T-helper 1 cell (primary cell): ENCODE results near the gene RNF103.
"Not testable (repeated sequence)": the region's sequence is repeated elsewhere in the genome, so short reads cannot be mapped to it uniquely, and the experiment has no call there.

ENCODE experiments used
- DNase-seq, 5 donors: peaks; one replicate each; pipeline ENCODE4 v3.0.0-alpha.2; 2012 to 2020

RNF103 gene

GRCh38 chr2:86624267-86624547 lies 542 bp upstream of the RNF103 start:
- no peak for DNase-seq

DNA sequence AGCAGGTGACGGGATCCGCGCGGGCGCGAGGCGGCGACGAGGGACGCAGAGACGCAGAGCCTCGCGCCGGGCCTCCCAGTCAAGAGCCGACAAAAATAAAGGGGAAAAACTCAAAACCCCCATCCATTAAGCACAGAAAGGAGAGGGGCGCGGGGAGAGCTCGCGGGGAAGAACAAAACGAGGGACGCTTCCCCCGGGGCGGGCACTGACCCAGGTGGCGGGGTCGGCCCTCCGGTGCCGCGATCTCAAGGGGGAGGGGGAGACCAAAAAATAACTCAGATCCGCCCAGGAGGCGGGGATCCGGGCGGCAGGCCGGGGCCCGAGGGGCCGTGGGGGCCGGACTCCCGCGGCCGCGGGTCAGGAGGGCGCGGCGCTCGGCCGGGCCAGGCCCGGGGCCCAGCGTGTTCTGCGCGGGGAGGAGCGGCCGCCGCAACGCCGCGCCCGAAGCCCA lies 597 bp downstream of the RNF103 start:
- peak in 4 of 5 donors; percentile 12 to 37 (median 36) for DNase-seq

DNA sequence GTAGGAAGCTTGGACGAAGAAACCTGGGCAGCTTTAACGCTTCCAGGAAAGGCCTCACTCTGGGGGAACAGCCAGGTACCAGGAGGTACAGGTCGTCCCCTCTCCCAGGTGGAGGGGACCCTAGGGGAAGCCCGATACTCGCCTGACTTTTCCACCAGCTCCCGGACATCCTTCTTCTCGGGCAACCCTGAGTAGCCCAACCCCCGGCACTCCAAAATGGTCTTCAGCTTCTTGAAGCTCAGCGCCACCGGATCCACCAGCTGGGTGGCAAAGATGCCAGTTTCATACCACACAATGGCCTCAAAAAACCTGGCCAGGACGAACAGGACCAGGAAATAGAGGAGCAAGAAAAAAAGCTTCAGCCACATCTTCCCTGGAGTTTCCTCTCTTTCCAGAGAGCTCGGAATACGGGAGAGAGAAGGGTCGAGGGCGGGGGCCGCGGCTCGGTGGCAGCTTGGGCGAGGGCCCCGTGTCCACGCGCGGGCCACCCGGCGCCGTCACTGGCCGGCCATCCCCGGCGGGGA lies 1.1 kb downstream of the RNF103 start:
- peak in 3 of 5 donors; percentile 2 to 26 (median 18) for DNase-seq

GRCh38 chr2:86621280-86621943 lies 2.3 kb downstream of the RNF103 start:
- no peak for DNase-seq

DNA sequence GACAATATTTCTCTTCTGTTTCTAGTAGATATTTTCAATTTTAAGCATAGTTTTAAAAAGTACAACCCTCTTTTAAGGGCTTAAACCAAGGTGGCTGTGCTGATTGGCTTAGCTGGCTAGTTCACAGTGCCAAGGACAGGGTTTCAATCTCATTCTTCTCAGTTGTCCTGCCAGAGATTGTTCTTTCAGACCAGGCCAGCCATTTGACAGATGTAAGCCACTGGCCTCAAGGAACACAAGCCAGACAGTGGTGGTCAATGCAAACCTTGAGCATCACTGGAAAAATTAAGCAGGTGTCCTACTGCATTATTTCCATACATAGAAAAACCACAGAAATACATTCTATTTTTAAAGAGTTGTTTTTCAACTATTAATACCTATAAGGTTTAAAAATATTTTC lies 5.9 kb downstream of the RNF103 start:
- no peak for DNase-seq

DNA sequence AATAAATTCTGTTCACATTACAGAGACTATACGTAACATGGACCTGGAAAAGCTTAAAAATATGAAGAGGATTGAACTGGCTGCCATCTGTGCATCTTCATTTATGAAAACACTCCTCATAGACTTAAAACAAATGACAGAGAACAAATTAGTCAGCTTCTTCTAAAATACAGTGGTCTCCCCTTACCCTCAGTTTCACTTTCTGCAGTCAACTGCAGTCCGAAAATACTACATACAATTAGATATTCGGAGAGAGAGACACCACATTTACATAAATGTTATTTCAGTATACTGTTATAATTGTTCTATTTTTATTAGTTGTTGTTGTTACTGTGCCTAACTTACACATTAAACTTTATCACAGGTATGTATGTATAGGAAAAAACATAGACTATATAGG lies 6.5 kb downstream of the RNF103 start:
- no peak for DNase-seq

DNA sequence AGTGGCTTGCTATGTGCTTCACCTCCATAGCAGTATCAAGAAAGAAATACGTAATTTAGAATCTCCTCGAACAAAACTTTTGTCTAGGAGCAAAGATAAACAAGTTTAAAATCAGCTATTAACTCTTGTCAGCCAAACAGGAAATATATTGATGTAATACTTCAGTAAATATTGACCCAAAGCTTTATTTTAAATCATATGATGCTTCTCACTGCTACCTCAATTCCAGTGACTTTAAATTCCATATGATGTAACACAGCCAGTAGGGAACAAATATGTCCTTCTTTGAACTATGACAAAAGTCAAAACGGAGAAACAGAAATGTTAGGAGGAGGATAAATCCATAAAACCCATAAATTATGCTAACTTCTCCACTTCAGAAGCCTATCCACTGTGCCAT lies 7.2 kb downstream of the RNF103 start:
- no peak for DNase-seq

- no peak for DNase-seq
Observed at GRCh38 chr2:86615596-86615995, 8.1 kb downstream of the RNF103 start.

- DNase-seq: no peak
Observed at GRCh38 chr2:86613515-86613914, 10.2 kb downstream of the RNF103 start.

- DNase-seq: no peak
Observed at GRCh38 chr2:86610871-86611270, 12.8 kb downstream of the RNF103 start.

- DNase-seq: no peak
Observed at GRCh38 chr2:86608832-86609410, 14.7 kb downstream of the RNF103 start.

DNA sequence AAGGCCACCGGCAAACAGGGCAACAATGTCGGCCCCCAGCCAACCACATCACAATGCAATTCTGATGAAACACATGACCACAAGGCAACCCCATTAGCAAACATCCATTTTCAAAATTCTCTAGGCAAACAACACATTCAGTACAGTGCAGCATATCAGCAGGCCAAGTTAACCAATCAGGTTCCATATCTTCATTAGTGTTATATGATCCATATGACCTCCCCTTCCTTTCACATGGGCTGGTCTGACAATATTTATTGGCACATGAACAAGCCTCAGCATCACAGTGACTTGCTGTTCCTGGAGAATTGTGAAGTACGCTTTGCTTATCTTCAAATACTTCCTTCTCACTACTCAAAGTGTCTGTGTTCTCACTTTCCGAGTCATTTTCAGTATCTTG lies 19.8 kb downstream of the RNF103 start:
- no peak for DNase-seq

DNA sequence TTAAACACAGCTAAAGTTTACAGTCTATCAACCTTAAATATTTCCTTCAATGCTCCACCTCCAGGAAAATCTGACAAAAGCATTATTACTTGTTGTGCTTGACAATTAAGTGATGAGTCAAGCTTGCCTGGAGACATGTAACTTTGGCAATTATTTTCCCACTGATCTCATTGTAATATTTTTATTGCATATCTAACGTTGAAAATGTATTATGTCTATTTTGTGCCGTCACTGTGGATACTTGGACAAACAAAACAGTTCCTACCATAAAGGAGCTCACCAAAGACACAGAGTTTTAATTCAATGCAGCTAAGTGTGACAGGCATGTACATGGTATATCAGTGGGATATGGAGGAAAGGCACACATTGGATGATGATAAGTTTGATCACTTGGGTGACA lies 24.7 kb downstream of the RNF103 start:
- DNase-seq: no peak

DNA sequence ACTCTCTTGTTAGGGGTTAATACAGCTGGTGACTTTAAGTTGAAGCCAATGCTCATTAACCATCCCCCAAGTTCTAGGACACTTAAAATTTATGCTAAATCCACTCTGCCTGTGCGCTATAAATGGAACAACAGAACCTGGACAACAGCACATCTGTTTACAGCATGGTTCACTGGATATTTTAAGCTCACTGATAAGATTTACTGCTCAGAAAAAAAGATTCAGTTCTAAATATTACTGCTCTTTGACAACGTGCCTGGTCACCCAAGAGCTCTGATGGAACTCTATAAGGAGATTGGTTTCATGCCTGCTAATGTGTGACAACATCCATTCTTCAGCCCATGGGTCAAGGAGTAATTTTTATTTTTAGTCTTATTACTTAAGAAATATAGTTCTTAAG lies 27.5 kb downstream of the RNF103 start:
- no peak for DNase-seq

DNA sequence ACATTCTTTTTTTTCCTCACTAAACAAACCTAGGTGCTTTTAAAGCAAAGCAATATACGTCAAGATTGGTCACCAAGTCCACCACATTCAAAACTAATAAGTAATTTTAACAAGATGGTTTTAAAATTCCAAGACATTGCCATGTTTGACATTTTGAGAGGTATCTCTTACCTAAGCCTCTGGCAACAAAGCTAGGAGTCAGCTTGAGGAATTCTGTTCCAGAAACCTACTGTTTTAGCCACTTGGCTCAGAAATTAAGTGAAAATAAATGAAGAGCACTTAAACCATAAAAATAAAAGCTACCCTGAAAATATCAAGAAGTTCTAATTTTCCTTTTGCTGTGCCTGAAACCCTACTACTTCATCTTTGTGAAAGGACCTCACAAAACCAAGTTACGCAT lies 30.4 kb downstream of the RNF103 start:
- no peak for DNase-seq

- no peak for DNase-seq
Observed at GRCh38 chr2:86592547-86593230, 31.0 kb downstream of the RNF103 start.

DNA sequence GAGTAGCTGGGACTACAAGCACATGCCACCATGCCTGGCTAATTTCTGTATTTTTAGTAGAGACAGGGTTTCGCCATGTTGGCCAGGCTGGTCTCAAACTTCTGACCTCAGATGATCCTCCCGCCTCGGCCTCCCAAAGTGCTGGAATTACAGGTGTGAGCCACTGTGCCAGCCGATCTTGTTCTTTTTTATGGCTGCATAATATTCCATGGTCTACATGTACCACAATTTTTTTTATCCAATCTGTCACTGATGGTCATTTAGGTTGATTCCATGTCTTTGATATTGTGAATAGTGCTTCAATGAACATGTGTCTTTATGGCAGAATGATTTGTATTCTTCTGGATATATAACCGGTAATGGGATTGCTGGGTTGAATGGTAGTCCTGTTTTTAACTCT lies 34.0 kb downstream of the RNF103 start:
- not testable (repeated sequence) for DNase-seq

DNA sequence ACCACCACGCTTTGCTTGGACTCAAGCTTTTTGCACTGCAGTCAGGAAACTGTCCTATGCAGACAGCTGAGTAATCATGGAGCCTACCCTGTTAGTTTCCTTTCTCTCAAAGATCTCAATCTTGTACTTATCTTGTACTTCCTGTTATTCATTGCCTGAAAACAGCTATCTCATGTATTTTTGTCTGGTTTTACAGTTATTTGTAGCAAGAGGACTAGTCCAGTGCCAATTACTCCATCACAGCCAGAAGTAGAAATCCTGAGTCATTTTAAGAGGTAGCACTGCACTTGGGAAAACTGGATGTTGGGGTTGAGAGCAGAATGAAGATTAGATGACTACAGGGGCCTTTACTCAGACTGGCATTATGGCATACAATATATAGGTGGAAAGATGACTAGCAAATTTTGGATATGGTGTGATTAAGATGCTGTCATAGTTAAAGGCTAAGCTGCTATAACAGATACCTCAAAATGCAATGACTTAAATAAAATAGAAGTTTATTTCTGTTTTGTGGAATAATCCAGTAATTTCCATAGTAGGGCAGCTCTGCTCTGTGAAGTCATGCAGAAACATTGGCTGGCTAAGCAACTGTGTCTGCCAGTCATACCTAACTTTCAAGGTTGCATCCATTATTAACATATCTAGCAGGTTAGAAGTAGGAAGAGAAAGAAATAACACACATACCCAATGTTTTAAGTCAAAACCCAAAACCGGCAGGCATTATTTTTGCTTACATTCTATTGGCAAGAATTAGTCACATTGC lies 39.3 kb downstream of the RNF103 start:
- DNase-seq: peak in 2 of 5 donors; percentile 3 to 65

DNA sequence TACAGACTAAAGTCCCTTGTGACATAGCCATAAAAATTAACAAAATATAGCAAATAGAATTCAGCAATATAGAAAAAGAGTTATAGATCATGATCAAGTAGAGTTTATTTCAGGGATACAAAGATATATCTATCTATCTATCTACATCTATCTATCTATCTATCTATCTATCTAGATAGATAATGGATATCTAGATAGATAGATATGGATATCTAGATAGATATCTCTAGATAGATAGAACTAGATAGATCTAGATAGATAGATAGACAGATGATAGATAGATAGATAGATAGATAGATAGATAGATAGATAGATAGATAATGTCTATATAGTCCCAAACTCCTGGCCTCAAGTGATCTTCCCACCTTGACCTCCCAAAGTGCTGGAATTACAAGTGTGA lies 43.1 kb downstream of the RNF103 start:
- DNase-seq: no peak

DNA sequence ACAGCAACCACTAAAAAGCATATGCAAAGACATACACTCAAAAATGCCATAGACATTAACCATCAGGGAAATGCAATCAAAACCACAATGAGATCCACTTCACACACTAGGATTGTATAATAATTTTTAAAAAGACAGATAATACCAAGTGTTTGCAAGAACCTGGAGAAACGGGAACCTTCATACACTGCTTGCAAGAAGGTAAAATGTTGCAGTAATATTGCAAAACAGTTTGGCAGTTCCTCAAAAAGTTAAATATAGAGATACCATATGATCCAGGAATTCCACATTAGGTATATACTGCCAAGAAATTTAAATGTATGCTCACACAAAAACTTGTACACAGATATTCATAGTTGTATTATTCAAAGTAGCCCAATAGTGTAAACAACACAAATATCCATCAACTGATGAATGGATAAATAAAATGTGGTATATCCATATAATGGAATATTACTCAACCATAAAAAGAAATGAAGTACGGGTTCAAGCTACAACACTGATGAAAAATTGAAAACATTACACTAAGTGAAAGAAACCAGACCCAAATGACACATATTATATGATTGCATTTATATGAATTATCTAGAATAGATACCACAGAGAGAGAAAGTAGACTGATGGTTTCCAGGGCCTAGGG lies 45.7 kb downstream of the RNF103 start:
- no peak for DNase-seq

DNA sequence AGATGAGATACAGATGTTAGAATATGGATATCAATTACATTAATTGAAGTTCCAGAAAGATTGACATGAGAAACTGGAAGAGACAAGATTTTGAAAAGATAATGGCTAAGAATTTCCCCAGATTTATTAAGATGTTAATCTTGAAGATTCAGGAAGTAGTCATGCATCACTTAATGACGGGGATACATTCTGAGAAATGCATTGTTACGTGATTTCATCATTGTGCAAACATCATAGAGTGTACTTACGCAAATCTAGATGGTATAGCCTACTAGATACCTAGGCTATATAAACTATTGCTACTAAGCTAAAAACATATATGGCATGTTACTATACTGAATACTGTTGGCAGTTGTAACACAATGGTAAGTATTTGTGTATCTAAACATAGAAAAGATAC lies 53.6 kb downstream of the RNF103 start:
- DNase-seq: no peak

GRCh38 chr2:86566821-86567190 lies 56.9 kb downstream of the RNF103 start:
- no peak for DNase-seq
